Measurements from ENCODE around the gene PRTN3.
A peak's percentile ranks its signal among the peaks of the same experiment; 100 is the strongest.
"Not testable (repeated sequence)": the region's sequence is repeated elsewhere in the genome, so short reads cannot be mapped to it uniquely, and the experiment has no call there.

Gene PRTN3

DNA sequence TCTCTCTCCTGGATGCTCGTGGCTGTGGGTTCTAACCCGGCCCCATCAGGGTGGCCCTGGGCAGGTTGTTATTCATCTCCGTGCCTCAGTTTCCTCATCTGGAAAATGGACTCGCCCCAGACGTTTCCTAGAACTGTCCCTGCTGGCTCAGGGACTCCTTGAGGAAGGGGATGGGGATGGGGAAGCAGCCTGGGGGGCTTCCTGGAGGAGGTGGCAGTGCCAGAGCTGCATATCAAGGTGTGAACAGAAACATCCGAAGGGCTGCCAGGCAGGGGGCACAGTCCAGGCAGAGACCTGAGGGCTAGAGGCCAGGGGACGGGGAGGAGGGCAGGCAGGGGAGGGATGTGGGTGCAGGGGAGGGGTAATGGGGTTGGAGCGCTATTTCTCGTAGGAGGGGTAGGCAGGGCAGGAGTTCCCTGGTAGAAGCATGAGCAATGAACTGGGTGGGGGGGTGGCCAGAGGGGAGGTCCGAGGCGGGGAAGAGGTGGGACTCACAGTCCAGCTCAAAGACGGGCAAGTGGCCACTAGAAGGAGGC is 7.7 kb downstream of the PRTN3 start:
- DNase-seq = no peak

DNA sequence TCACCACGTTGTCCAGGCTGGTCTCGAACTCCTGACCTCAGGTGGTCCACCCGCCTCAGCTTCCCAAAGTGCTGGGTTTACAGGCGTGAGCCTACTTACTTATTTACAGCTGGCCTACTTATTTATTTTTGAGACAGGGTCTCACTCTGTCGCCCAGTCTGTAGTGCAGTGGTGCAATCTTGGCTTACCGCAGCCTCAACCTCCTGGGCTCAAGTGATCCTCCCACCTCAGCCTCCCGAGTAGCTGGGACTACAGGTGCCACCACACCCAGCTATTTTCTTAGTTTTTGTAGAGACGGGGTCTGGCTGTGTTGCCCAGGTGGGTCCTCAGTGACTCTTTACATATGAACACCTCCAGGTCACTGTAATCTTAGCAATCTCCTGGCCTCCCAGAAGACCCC is 8.4 kb downstream of the PRTN3 start:
- DNase-seq = not testable (repeated sequence)

DNA sequence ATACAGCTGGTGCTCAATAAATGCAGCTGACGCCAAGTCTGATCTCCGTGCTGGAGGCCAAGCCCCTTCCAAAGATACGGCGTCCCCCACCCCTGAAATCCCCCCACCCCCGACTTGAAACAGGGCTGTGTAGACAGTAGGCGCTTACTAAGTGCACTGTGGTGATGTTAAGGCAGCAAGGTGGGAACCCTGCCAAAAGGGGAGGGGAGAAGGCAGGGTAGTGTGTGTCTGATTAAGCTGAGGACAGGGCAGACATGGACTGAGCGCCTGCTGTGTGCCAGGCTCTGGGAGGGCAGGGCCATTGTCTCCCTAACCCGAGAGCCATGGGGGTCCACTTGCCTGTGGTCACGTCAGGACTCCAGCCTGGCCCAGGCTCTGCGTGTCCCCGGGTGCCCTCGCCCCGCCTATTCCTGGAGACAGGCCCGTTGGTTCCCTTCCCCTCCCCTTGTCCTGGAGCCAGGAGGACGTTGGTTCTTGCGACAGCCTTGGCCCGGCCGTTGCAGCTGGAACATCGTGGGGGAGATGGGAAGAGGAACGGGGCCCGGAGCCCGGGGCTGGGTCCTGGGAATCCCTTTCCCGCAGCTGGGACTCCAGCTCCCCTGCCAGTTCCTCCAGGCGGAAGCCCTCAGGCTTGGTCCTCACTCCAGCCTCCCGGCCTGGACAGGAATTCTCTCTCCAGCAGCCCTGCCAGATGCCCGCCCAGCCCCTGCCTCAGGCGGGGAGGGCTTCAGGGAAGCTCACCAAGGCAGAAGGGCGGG is 9.6 kb downstream of the PRTN3 start:
- DNase-seq = peak in 8 of 14 donors; percentile 9 to 80 (median 32)

DNA sequence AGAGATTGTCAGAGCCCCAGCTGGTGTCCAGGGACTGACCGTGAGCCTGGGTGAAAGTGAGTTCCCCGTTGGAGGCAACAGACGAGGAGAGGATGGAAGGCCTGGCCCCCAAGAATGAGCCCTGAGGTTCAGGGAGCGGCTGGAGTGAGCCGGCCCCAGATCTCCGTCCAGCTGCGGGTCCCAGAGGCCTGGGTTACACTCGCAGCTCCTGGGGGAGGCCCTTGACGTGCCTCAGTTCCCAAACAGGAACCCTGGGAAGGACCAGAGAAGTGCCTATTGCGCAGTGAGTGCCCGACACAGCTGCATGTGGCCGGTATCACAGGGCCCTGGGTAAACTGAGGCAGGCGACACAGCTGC is 10.2 kb downstream of the PRTN3 start:
- no peak for DNase-seq

DNA sequence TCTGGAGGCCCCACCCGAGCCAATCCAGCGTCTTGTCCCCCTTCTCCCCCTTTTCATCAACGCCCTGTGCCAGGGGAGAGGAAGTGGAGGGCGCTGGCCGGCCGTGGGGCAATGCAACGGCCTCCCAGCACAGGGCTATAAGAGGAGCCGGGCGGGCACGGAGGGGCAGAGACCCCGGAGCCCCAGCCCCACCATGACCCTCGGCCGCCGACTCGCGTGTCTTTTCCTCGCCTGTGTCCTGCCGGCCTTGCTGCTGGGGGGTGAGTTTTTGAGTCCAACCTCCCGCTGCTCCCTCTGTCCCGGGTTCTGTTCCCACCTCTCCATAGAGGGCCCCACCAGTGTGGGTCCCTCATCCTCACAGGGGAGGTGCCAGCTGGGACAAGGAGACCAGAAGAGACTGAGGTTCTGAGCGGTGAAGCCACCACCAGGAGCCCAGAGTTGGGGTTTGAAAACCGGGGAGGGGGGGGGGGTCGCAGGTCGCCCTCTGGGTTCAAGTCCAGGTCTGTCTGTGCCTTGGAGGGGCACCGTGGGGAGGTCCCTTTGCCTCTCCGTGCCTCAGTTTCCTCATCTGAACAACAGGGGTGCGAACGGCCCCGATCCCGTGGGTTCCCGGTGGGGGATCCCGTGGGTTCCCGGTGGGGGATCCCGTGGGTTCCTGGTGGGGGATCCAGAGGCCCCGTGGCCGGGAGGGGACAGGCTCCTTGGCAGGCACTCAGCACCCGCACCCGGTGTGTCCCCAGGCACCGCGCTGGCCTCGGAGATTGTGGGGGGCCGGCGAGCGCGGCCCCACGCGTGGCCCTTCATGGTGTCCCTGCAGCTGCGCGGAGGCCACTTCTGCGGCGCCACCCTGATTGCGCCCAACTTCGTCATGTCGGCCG is 11.6 kb downstream of the PRTN3 start, which contains the start of gene ELANE:
ELANE (plus strand) TSS at position 168 of the 878 bp plus-strand sequence; CDS start at position 194, 26 bp downstream.
- DNase-seq = no peak

DNA sequence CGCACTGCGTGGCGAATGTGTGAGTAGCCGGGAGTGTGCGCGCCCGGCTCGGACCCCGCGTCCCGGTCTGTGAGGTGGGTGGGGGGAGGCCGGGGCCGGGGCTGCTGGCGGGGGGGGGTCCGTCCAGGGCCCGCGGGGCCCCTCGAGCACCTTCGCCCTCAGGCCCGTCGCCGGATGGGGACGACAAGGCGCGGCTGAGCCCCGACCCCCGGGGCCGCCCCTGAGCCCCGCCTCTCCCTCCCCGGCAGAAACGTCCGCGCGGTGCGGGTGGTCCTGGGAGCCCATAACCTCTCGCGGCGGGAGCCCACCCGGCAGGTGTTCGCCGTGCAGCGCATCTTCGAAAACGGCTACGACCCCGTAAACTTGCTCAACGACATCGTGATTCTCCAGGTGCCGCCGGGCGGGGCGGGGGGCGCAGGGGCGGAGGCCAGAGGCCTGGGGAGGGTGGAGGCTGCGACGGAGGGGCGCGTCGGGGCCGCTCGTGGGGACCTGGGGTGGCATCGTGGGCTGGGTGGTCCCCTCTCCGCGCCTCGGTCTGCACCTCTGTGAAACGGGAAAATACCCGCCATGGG is 12.3 kb downstream of the PRTN3 start:
- no peak for DNase-seq

DNA sequence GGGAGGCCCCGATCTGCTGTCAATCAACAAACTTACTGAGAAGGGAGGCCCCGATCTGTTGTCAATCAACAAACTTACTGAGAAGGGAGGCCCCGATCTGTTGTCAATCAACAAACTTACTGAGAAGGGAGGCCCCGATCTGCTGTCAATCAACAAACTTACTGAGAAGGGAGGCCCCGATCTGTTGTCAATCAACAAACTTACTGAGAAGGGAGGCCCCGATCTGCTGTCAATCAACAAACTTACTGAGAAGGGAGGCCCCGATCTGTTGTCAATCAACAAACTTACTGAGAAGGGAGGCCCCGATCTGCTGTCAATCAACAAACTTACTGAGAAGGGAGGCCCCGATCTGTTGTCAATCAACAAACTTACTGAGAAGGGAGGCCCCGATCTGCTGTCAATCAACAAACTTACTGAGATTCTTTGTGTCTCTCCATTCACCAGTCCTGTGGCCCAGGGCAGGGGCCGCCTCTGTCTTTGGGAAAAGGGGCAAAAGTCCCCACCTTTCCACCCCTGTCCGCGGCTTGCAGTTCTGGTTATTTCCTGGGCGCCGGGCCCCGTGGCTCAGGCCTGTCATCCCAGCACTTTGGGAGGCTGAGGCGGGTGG is 12.9 kb downstream of the PRTN3 start:
- DNase-seq = not testable (repeated sequence)

DNA sequence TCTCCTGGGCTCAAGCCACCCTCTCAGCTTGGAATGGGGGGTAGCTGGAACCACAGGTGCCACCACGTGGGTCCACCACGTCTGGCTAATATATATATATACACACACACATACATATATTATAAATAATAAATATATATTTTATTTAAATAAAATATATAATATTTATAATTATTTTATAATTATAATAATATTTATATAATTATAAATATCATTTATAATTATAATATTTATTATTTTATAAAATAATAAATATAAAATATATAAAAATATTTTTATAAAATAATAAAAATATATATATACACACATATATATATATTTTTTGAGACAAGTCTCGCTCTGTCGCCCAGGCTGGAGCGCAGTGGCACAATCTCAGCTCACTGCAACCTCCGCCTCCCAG is 13.8 kb downstream of the PRTN3 start:
- no peak for DNase-seq

DNA sequence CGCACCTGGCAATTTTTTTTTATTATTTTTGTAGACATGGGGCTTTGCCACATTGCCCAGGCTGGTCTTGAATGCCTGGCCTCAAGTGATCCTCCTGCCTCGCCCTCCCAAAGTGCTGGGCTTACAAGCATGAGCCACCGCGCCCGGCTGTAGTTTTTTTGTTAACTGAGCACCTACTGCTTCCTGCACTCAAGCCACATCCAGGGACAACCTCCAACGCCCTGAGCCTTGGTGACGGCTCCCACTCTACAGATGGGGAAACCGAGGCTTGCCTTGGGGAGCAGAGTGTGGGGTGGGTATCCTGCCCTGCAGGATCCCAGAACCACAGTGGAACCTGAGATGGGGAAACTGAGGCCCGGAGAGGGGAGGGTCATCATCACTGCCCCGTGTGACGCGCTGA is 14.3 kb downstream of the PRTN3 start:
- no peak for DNase-seq

DNA sequence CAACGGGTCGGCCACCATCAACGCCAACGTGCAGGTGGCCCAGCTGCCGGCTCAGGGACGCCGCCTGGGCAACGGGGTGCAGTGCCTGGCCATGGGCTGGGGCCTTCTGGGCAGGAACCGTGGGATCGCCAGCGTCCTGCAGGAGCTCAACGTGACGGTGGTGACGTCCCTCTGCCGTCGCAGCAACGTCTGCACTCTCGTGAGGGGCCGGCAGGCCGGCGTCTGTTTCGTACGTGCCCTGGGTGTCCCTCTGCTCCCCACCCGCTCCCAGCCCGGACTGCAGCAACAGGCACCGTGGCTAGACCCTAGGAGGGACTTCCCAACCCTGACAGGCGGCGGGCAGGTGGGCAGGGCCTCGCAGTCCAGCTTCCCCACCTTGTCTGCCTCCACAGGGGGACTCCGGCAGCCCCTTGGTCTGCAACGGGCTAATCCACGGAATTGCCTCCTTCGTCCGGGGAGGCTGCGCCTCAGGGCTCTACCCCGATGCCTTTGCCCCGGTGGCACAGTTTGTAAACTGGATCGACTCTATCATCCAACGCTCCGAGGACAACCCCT is 14.8 kb downstream of the PRTN3 start:
- no peak for DNase-seq

DNA sequence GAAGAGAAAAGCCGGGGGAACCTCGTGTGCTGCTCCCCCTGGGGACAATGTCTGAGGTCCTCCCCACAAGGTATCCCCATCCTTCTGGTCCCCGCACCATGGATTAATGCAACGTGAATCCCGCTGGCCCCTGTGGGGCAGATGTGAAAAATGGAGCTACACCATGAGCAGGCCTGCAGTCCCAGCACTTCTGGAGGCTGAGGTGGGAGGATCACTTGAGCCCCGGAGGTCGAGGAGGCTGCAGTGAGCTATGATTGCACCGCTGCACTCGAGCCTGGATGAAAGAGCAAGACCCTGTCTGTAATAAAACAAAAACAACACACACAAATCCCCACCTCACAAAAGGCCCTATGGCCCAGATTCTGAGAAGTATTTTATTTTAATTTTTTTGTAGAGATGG is 17.5 kb downstream of the PRTN3 start:
- no peak for DNase-seq

DNA sequence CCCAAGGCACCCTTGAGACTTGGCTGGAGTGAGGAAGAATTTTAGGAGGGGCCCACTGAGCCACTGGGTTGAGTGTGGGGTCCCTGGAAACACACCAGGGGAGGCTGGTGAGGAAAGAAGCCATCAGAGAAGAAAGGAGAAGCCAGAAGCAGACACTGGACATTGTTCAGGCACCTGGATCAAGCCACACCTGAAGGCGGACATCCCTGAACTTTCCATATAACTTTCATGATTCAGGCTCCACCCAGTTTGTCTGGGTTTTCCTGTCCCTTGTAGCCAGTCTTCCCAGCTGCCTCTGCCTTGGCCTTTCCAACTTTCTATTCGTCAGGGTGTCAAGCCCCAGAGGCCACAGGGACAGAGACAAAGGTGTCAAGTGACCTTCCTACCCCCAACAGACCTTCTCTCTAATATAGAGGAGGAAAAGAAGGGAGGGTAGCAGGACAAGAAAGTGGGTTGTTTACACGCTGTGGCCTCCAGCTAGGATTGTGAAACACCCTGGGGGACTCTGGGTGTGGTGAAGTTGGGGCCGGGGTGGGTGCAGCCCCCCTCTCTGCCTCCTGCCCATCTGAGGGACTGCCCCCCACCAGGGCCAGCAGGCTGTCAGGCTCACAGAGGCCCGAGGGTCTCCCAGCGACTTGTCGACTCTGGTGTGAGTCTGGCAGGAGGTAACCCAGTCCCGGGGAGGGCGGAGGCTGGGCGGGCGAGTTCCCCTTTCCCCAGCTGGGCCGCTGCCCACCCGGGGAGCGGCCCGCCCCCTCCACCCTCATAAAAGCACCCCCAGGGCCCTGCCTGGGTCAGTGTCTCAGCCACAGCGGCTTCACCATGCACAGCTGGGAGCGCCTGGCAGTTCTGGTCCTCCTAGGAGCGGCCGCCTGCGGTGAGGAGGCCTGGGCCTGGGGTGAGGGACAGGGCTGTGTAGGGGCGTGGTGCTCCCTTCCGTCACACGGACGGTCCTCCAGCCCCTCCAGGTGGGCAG is 18.4 kb downstream of the PRTN3 start, which contains the start of gene CFD:
CFD (plus strand) TSS at position 797 of the 976 bp plus-strand sequence; CDS start at position 823, 26 bp downstream.
- DNase-seq = peak in 6 of 14 donors; percentile 8 to 39 (median 22)

DNA sequence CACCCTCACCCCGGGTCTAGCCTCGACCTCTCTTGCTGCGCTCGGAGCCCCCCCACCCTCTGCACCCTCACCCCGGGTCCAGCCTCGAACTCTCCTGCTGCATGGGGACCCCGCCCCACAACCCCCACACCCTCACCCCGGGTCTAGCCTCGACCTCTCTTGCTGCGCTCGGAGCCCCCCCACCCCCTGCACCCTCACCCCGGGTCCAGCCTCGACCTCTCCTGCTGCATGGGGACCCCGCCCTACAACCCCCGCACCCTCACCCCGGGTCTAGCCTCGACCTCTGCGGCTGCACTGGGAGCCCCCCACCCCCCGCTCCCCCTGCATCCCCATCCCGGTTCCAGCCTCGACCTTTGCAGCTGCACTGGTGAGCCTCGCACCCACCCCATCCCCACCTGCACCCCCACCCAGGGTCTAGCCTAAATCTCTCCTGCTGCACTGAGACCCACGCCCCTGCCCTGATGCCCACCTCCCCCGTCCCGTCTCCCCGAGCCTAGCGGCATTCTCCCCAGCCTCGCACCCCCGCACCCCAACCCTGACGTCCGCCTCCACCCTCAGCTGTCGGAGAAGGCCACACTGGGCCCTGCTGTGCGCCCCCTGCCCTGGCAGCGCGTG is 20.4 kb downstream of the PRTN3 start:
- DNase-seq = no peak

DNA sequence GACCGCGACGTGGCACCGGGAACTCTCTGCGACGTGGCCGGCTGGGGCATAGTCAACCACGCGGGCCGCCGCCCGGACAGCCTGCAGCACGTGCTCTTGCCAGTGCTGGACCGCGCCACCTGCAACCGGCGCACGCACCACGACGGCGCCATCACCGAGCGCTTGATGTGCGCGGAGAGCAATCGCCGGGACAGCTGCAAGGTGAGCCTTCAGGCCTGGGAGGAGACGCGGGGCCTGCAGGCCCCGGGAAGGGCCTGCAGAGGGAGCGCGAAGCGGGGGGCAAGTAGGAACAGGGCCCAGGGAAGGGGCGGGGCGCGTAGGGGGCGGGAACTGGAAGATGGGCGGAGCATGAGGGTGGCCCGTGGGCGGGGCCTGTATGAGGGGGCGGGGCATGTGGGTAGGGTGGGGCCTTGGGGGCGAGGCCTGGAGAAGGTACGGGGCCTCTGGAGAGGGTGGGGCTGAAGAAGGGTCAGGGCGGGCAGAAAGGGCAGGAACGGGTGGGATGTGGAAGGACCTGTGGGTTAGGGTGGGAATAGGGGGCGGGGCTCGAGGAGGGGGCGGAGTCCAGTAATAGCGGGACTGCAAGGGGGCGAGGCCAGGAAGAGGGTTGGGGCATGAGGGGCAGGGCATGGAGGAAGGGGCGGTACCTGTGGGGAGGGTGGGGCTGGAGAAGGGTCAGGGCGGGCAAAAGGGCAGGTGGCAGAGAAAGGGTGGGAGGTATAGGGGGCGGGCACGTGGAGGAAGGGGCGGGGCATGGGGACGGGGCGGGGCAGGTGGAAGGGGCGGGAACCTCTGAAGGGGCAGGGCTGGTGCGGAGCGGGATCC is 21.2 kb downstream of the PRTN3 start:
- DNase-seq = peak in 1 of 14 donors; percentile 13

DNA sequence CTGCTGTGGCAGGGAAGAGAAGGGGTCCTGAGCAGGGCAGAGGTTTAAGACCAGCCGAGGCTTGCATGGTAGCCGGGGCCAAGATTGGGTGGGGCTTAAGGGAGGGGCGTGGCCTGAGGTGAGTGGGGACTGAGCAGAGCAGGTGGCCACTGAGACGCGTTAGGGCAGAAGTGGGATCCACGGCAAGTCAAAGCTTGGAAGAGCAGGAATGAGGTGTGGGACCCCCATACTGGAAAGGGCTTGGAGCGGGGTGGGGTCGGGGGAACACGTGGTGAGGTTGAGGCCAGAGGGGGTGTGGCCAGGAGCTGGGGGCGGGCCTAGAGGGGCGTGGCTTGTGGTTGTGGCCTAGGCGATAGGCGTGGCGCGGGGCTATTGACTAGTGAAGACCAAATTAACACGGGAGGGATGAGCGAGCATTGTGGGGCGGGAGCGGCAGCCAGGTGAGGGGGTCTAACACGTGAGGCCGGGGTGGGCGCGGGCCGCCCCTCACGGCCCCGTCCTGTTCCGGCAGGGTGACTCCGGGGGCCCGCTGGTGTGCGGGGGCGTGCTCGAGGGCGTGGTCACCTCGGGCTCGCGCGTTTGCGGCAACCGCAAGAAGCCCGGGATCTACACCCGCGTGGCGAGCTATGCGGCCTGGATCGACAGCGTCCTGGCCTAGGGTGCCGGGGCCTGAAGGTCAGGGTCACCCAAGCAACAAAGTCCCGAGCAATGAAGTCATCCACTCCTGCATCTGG is 21.9 kb downstream of the PRTN3 start:
- DNase-seq = peak in 2 of 14 donors; percentile 12 to 17

DNA sequence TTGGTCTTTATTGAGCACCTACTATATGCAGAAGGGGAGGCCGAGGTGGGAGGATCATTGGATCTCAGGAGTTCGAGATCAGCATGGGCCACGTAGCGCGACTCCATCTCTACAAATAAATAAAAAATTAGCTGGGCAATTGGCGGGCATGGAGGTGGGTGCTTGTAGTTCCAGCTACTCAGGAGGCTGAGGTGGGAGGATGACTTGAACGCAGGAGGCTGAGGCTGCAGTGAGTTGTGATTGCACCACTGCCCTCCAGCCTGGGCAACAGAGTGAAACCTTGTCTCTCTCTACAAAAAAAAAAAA is 22.5 kb downstream of the PRTN3 start:
- no peak for DNase-seq

DNA sequence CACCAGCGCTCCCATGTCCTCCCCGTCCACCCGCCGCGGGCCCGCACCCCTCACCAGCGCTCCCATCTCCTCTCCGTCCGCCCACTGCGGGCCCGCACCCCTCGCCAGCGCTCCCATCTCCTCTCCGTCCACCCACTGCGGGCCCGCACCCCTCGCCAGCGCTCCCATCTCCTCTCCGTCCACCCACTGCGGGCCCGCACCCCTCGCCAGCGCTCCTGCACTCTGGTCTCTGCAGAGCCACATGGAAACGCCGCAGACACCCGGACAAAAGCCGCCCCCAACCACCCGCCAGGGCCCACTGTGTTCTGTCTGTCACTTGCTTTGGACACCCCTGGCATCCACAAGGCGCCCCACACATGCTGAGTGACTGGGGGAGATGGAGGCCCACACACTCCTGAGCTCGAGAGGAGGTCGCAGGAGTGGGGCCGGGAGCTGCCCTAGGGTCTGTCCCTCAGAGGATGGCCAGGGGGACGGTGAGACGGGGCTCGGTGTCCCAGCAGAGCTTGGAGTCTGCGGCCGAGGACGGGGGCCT is 26.0 kb downstream of the PRTN3 start:
- DNase-seq = no peak

DNA sequence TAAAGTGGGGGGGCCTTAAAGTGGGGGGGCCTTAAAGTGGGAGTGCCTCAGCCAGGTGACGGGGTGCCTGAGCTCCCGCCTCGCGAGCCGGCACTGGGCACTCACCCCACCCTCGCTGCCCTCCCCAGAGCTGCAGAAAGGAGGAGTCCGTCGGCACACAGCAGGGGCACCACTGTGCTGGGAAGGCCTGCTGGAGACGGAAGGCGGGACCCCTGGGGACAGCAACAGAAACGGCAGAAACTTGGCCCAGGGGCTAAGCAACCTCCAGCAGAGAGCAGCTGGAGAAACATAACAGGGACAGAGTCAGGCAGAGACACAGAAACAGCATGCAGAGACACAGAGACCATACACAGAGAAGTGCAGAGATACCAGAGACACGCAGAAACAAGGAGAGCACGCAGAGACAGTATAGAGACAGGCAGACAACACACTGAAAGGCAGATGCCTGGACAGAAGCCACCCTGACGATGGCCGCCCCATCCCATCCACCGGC is 26.5 kb downstream of the PRTN3 start:
- DNase-seq = no peak
